OCI-LY3 (cell line): Measurements from ENCODE around the gene KMT5B.

Experiments used
- H2AFZ ChIP-seq: fragments of 200-600, 300-600 bp; shearing (Covaris generic); 2 replicates; pipeline ENCODE4 v1.6.0; 2014; ENCODE audit warnings: antibody characterized with exemption, low read depth, low read length
- H3K27ac ChIP-seq: fragments of 200-600, 300-600 bp; sonication (generic); 2 replicates; pipeline ENCODE4 v1.5.1; 2014; ENCODE audit warnings: mild to moderate bottlenecking, low read length, moderate library complexity, mixed read lengths
- H3K27me3 ChIP-seq: fragments of 200-600, 300-600 bp; sonication (generic); 2 replicates; pipeline ENCODE4 v1.6.1; 2014; ENCODE audit warnings: low read depth, low read length, mixed read lengths
- H3K36me3 ChIP-seq: fragments of 200-600, 300-600 bp; sonication (generic); replicated peaks from 2 replicates; pipeline ENCODE3; 2014; ENCODE audit warnings: low read depth, low read length, mixed read lengths
- H3K4me1 ChIP-seq: fragments of 300-600, 200-600 bp; sonication (generic); 2 replicates; pipeline ENCODE4 v1.6.1; 2014; ENCODE audit warnings: low read length, mixed read lengths
- H3K4me2 ChIP-seq: fragments of 200-600, 300-600 bp; sonication (generic); 2 replicates; pipeline ENCODE4 v1.6.1; 2014; ENCODE audit warnings: low read length, mixed read lengths
- H3K4me3 ChIP-seq: fragments of 300-600, 200-600 bp; sonication (generic); 2 replicates; pipeline ENCODE4 v1.5.1; 2014; ENCODE audit warnings: antibody characterized with exemption, mild to moderate bottlenecking, low read length, moderate library complexity
- H3K79me2 ChIP-seq: fragments of 300-600, 200-600 bp; shearing (Covaris generic); 2 replicates; pipeline ENCODE4 v1.6.1; 2014; ENCODE audit warnings: mild to moderate bottlenecking, low read length, mixed read lengths
- H3K9ac ChIP-seq: fragments of 300-600, 200-600 bp; shearing (Covaris generic); 2 replicates; pipeline ENCODE4 v1.6.0; 2014; ENCODE audit warnings: mild to moderate bottlenecking, low read length, moderate library complexity
- H3K9me3 ChIP-seq: fragments of 200-600, 300-600 bp; shearing (Covaris generic); 2 replicates; pipeline ENCODE4 v1.6.1; 2014; ENCODE audit warnings: low read length, mixed read lengths; ENCODE audit not compliant: insufficient read depth
- H4K20me1 ChIP-seq: fragments of 200-600, 300-600 bp; sonication (generic); 2 replicates; pipeline ENCODE4 v1.6.1; 2016; ENCODE audit warnings: low read length, mixed read lengths; ENCODE audit not compliant: insufficient read depth
- CTCF ChIP-seq: fragments of 200-600, 300-600 bp; sonication (generic); IDR thresholded peaks from 2 replicates; pipeline ENCODE4 v1.5.1; 2014; ENCODE audit warnings: antibody characterized with exemption, low read length, low read depth
- EZH2phosphoT487 ChIP-seq: fragments of 200-600 bp; shearing (Covaris generic); IDR thresholded peaks from 2 replicates; pipeline ENCODE4 v1.6.1; 2018; ENCODE audit warnings: antibody characterized with exemption, mixed run types, low read depth

Gene KMT5B

DNA sequence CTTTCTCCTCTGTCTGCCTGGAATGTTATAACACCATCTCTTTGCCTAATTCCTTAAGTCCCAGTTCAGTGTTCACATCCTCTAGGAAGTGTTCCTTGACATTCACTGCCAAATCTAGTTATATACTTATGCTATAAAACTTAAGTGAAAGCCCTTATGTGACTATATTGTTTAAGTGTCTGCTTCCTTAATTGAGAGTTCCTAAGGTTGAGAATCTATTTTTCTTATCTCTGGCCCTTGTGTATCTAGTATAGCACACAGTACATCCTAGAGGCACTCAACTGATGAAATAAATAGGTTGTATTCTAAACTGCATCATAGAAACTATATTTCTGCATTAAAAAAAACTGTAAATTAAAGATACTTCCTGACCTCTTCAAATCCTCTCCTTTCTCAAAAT lies 16.9 kb downstream of the KMT5B start:
- H3K4me2 ChIP-seq, result no peak overlapping the region
- H3K4me3 ChIP-seq, result no peak overlapping the region

DNA sequence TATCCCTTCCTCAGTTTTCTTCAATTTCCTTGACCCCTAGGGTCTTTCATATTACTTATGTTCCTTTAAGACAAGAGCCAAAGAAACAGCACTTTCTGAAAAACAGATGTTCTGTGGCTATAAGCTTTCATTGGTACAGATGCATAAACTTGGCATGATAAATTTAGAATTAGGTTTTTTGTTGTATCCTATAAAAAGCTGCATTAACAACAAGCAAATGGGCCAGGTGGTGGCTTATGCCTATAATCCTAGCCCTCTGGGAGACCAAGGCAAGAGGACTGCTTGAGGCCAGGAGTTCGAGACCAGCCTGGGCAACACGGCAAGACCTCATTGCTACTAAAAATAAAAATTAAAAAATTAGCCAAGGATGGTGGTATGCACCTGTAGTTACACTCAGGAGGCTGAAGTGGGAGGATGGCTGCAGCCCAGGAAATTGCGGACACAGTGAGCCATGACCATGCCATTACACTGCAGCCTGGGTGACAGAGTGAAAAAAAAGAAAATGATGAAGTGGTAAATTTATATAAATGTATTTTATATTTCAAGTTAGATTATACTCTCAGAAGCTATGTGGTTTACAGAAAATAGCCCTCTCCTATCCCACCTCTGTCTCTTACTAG lies 18.3 kb downstream of the KMT5B start:
- no peaks in the 10 kb centered on the region for H3K27me3 ChIP-seq
- no peak overlapping the region for H3K4me2 ChIP-seq
- peaks cover 20% of the 10 kb centered on the region for H3K4me1 ChIP-seq
- no peaks in the 10 kb centered on the region for H3K9me3 ChIP-seq
- H3K79me2 ChIP-seq, result peaks cover 84% of the 10 kb centered on the region
- no peak for TF ChIP-seq CTCF
- no peak for TF ChIP-seq EZH2phosphoT487
- no peak overlapping the region for H3K27ac ChIP-seq
- no peak overlapping the region for H3K9ac ChIP-seq
- no peak overlapping the region for H2AFZ ChIP-seq
- peaks cover 81% of the 10 kb centered on the region for H4K20me1 ChIP-seq
- no peak overlapping the region for H3K4me3 ChIP-seq
- no peaks in the 10 kb centered on the region for H3K36me3 ChIP-seq

More for the DNA sequence above, 16.9 kb downstream of the KMT5B start:
- Histone ChIP-seq H3K9me3 (no peaks in the 10 kb centered on the region), H4K20me1 (peaks cover 92% of the 10 kb centered on the region), H3K27ac (no peak overlapping the region), H3K4me1 (peaks cover 19% of the 10 kb centered on the region), H2AFZ (no peak overlapping the region), H3K27me3 (no peaks in the 10 kb centered on the region), H3K36me3 (no peaks in the 10 kb centered on the region), H3K9ac (no peak overlapping the region), H3K79me2 (peaks cover 95% of the 10 kb centered on the region)
- TF ChIP-seq EZH2phosphoT487 (no peak), CTCF (no peak)

- no peak overlapping the region for H3K9ac ChIP-seq
- H3K4me3 ChIP-seq, result no peak overlapping the region
- H2AFZ ChIP-seq, result no peak overlapping the region
- no peak overlapping the region for H3K27ac ChIP-seq
- H3K36me3 ChIP-seq, result peaks cover 6% of the 10 kb centered on the region
- TF ChIP-seq EZH2phosphoT487 (no peak), CTCF (no peak)
- peaks cover 78% of the 10 kb centered on the region for H3K79me2 ChIP-seq
- no peaks in the 10 kb centered on the region for H3K9me3 ChIP-seq
- H3K4me2 ChIP-seq, result peak overlapping the region; percentile 51
- peaks cover 75% of the 10 kb centered on the region for H4K20me1 ChIP-seq
- H3K27me3 ChIP-seq, result no peaks in the 10 kb centered on the region
- peaks cover 28% of the 10 kb centered on the region for H3K4me1 ChIP-seq
These were observed 20.1 kb downstream of the KMT5B start for GRCh38 chr11:68193018-68193417.

DNA sequence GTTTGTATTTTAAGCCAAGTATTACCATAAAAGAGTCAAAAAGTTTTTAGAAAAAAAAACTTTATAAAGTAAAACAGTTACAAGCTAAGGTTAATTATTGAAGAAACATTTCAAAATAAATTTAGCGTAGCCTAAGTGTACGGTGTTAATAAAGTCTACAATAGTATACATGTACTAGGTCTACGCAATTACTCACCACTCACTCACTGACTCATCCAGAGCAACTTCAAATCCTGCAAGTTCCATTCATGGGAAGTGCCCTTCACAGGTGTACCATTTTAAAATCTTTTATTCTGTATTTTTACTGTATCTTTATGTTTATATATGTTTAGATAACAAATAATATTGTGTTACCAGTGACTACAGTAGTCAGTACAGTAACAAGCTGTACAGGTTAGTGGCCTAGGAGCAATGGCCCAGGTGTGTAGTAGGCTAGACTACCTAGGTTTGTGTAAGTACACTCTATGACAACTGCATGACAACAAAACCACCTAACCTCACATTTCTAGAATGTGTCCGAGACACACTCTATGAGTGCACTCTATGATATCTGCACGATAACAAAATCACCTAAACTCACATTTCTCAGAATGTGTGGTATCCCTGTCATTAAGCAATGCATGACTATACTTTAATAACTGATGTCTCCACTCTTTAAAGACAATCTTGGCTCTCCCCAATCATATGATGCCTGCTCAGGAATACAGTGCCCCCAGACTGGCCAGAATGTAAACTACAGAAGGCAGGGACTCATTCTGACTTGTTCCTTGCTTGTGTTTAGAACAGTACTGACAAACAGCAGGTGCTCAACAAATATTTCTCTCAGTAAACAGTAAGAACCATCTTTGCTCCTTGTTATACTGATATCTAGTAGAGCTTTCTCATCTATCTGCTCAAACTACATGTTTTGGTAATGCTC lies 21.2 kb downstream of the KMT5B start:
- peaks cover 28% of the 10 kb centered on the region for H3K4me1 ChIP-seq
- H2AFZ ChIP-seq, result no peak overlapping the region
- H3K4me3 ChIP-seq, result no peak overlapping the region
- H3K36me3 ChIP-seq, result peaks cover 12% of the 10 kb centered on the region
- H3K79me2 ChIP-seq, result peaks cover 72% of the 10 kb centered on the region
- TF ChIP-seq EZH2phosphoT487, result no peak
- TF ChIP-seq CTCF, result no peak
- no peaks in the 10 kb centered on the region for H3K27me3 ChIP-seq
- H3K27ac ChIP-seq, result no peak overlapping the region
- H4K20me1 ChIP-seq, result peaks cover 74% of the 10 kb centered on the region
- no peak overlapping the region for H3K9ac ChIP-seq
- no peaks in the 10 kb centered on the region for H3K9me3 ChIP-seq
- no peak overlapping the region for H3K4me2 ChIP-seq
